BJ (cell line): ENCODE data around the gene TMC5. TPM values are rescaled to one million over a fixed set of nuclear protein-coding genes. Genes with fewer than 3 reads are reported as not detected.
"Not testable (repeated sequence)": the region's sequence is repeated elsewhere in the genome, so short reads cannot be mapped to it uniquely, and the experiment has no call there.

Experiments used
- CTCF ChIA-PET: fragments of 350-600 bp; formaldehyde crosslinking; extraction: SDS; loops from one replicate; lab custom pipeline; 2021; ENCODE audit warnings: antibody characterized with exemption, inconsistent platforms; lab: Yijun Ruan, JAX
- POLR2A ChIA-PET: fragments of 300-600 bp; sonication (Branson Sonifier 250); formaldehyde crosslinking; extraction: SDS; loops from one replicate; lab custom pipeline; 2021; ENCODE audit warnings: antibody characterized with exemption; lab: Charles Lee
- DNase-seq: peaks from one replicate; pipeline ENCODE4 v3.0.0-alpha.2; 2011; ENCODE audit warnings: low read depth
- H3K27me3 ChIP-seq: 2 replicates; pipeline ENCODE4 v1.6.0; 2011; ENCODE audit warnings: low read length; ENCODE audit not compliant: control insufficient read depth, insufficient read depth
- H3K36me3 ChIP-seq: 2 replicates; pipeline ENCODE4 v1.5.1; 2011; ENCODE audit warnings: low read length; ENCODE audit not compliant: control insufficient read depth, insufficient read depth
- H3K4me3 ChIP-seq: 2 replicates; pipeline ENCODE4 v1.5.1; 2011; ENCODE audit warnings: low read depth, mild to moderate bottlenecking, control low read depth, low read length
- CTCF ChIP-seq: IDR thresholded peaks from 2 replicates; pipeline ENCODE4 v1.5.1; 2011; ENCODE audit warnings: low read depth, mild to moderate bottlenecking, control low read depth, inconsistent platforms, low read length, moderate library complexity; ENCODE audit not compliant: insufficient read depth
- polyA plus RNA-seq: library from polyadenylated mRNA; depleted of rRNA; stranded (reverse); fragments of >200 nt; gene quantifications from 2 replicates; pipeline ENCODE4 v1.2.3, GENCODE V29; 2011

Gene TMC5
- polyA plus RNA-seq, 1 experiment, result not detected

- ChIA-PET CTCF (no interaction called here), POLR2A (no interaction called here)
- Histone ChIP-seq H3K27me3 (no peaks in the 10 kb centered on the region; the same call in none of the 2 replicates), H3K36me3 (no peaks in the 10 kb centered on the region), H3K4me3 (no peak overlapping the region)
- DNase-seq, result no peak
- TF ChIP-seq CTCF, result peak; percentile 24; the same call in 1 of the 2 replicates
These were observed 7.1 kb upstream of the TMC5 start for GRCh38 chr16:19410435-19411171.

GRCh38 chr16:19411298-19411697 lies 6.4 kb upstream of the TMC5 start:
- DNase-seq, result no peak
- no peak for TF ChIP-seq CTCF
- Histone ChIP-seq H3K4me3 (no peak overlapping the region), H3K27me3 (no peaks in the 10 kb centered on the region; the same call in none of the 2 replicates), H3K36me3 (no peaks in the 10 kb centered on the region)
- ChIA-PET CTCF (interaction anchor here (1.0 kb wide), 1 partner anchor 67 kb away, joined by 3 read pairs; no protein-coding TSS in a partner anchor), POLR2A (no interaction called here)

GRCh38 chr16:19412055-19412454 lies 5.6 kb upstream of the TMC5 start:
- CTCF ChIA-PET, result interaction anchor here (1.0 kb wide), 1 partner anchor 68 kb away, joined by 3 read pairs; no protein-coding TSS in a partner anchor
- H3K27me3 ChIP-seq, POLR2A ChIA-PET, H3K36me3 ChIP-seq, DNase-seq, H3K4me3 ChIP-seq: not testable (repeated sequence)

- no peak for TF ChIP-seq CTCF
- CTCF ChIA-PET, result no interaction called here
- Histone ChIP-seq H3K27me3 (no peaks in the 10 kb centered on the region; the same call in none of the 2 replicates), H3K36me3 (no peaks in the 10 kb centered on the region), H3K4me3 (no peak overlapping the region)
- no peak for DNase-seq
- POLR2A ChIA-PET, result no interaction called here
These were observed 2.2 kb upstream of the TMC5 start for GRCh38 chr16:19415461-19415860.

GRCh38 chr16:19415918-19416317 lies 1.8 kb upstream of the TMC5 start:
- no peak for DNase-seq
- ChIA-PET POLR2A (no interaction called here), CTCF (no interaction called here)
- Histone ChIP-seq H3K36me3 (no peaks in the 10 kb centered on the region), H3K27me3 (no peaks in the 10 kb centered on the region; the same call in 1 of the 2 replicates), H3K4me3 (no peak overlapping the region)
- TF ChIP-seq CTCF, result no peak

- no peak for DNase-seq
- TF ChIP-seq CTCF, result no peak
- Histone ChIP-seq H3K36me3 (no peaks in the 10 kb centered on the region), H3K4me3 (no peak overlapping the region), H3K27me3 (no peaks in the 10 kb centered on the region)
- ChIA-PET CTCF (no interaction called here), POLR2A (no interaction called here)
These were observed 517 bp downstream of the TMC5 start for GRCh38 chr16:19418200-19418599.
